ENCODE measurements around the gene C4orf33.
A peak's percentile ranks its signal among the peaks of the same experiment; 100 is the strongest.

The C4orf33 gene

GRCh38 chr4:129080129-129080528 lies 15.8 kb upstream of the C4orf33 start:
- DNase-seq (ENCODE audit: insufficient read length, low spot score) = no peak
- no peak for FAIRE-seq
- no peak for TF ChIP-seq CTCF (IDR thresholded peaks at IDR 0.05; ENCODE audit: insufficient read depth, missing control alignments)

DNA sequence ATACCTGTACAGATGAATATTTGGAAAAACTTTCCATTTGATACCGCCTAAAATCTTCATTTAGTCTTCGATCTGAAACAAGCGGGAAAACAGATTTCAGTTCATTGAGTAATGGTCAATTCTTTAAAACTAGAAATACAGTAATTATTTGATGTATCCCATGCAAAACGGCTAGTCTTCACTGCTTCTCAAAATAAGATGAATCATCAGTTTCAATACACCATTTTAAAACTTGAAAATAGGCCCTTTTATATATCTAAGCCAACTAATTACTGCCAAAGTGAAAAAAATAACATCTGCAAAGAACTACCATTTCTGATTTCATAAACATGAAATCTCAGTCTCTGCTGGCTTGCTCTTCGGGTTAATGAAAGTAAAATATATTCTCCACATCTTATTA lies 13.7 kb upstream of the C4orf33 start:
- no peak for FAIRE-seq
- no peak for DNase-seq (ENCODE audit: insufficient read length, low spot score)
- no peak for TF ChIP-seq CTCF (IDR thresholded peaks at IDR 0.05; ENCODE audit: insufficient read depth, missing control alignments)

DNA sequence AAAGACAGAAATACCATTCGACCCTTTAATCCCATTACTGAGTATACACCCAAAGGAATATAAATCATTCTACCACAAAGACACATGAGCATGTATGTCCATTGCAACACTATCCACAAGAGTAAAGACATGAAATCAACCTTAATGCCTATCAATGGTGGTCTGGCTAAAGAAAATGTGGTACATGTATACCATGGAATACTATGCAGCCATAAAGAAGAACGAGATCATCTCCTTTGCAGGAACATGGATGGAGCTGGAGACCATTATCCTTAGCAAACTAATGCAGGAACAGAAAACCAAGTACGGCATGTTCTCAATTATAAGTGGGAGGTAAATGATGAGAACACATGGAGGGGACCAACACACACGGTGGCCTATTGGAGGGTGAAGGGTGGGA lies 10.5 kb upstream of the C4orf33 start:
- DNase-seq (ENCODE audit: insufficient read length, low spot score) (no peak), FAIRE-seq (no peak)
- TF ChIP-seq CTCF (IDR thresholded peaks at IDR 0.05; ENCODE audit: insufficient read depth, missing control alignments) = no peak

- DNase-seq (ENCODE audit: insufficient read length, low spot score) = no peak
- no peak for TF ChIP-seq CTCF (IDR thresholded peaks at IDR 0.05; ENCODE audit: insufficient read depth, missing control alignments)
- no peak for FAIRE-seq
Observed at GRCh38 chr4:129087516-129087915, 8.4 kb upstream of the C4orf33 start.

DNA sequence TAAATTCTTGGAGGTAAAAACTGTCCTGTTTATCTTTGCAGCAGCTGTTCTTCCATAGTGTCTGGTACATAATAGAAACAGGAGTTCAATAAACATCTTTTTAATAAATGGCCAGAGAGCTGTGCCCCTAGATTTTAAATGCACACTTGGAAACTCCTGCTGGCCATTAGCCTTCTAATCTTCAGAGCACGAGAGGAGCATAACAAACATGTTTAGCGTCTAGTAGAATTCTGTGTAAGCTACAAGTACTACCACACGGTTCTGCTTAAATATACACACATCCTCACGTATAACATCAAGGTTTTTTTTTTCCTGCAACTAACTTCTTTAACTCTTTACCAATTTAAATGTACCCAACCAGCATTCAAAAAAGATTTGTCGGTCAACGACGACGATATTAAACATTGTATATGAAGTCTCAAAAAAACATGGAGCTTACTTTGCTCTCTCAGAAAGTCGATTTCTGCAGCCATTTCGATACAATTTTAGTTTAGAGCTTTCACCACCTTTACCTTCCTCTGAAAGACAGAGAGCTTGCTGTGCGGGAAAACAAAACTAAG lies 3.2 kb upstream of the C4orf33 start:
- FAIRE-seq = no peak
- DNase-seq (ENCODE audit: insufficient read length, low spot score) = no peak
- no peak for TF ChIP-seq CTCF (IDR thresholded peaks at IDR 0.05; ENCODE audit: insufficient read depth, missing control alignments)

GRCh38 chr4:129093191-129093920 lies 2.6 kb upstream of the C4orf33 start, which contains the start of gene SCLT1:
Gene SCLT1 (minus strand): TSS chr4:129093539. CDS start chr4:129093103, 436 bp downstream.
- FAIRE-seq = peak; percentile 71
- TF ChIP-seq CTCF (IDR thresholded peaks at IDR 0.05; ENCODE audit: insufficient read depth, missing control alignments) = no peak

DNA sequence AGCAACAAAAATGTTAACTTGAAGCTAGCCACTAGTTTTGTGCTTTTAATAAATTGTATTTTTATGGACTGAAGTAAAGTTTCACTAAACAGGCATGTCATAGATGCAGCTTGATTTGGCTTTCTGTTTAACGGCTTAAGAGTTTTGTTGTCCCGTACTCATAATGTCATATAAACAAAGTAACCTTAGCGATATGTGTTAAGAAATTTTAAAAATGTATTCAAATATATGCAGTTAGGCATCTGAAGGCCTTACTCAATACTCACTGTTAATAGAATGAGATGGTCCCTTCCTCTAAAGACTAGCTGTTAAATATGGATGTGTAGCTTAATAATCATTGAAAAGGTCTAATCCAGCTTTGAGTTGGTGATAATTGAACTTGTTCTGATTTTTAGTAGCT lies 1.6 kb upstream of the C4orf33 start:
- no peak for TF ChIP-seq CTCF (IDR thresholded peaks at IDR 0.05; ENCODE audit: insufficient read depth, missing control alignments)
- FAIRE-seq (no peak), DNase-seq (ENCODE audit: insufficient read length, low spot score) (no peak)

More at GRCh38 chr4:129093191-129093920, 2.6 kb upstream of the C4orf33 start, which contains the start of gene SCLT1:
- DNase-seq (ENCODE audit: insufficient read length, low spot score) = peak; percentile 58
